Myometrial cell (primary cell): ENCODE results near the gene CCT4. TPM values are rescaled to one million over a fixed set of nuclear protein-coding genes. Genes with fewer than 3 reads are reported as not detected.

Experiments
- total RNA-seq: library from RNA; depleted of rRNA; stranded (reverse); fragments of >200 nt; gene quantifications from 2 replicates; pipeline ENCODE4 v1.2.3, GENCODE V29; 2015

The CCT4 gene
- total RNA-seq, result 209 and 226 TPM in 2 replicates

GRCh38 chr2:61888267-61889055 is at the start of gene CCT4:
CCT4 (minus strand) TSS chr2:61888656; CDS start chr2:61888507, 149 bp downstream.

GRCh38 chr2:61905372-61906185 is 17.1 kb upstream of the CCT4 start, which contains the start of gene COMMD1:
COMMD1 (plus strand) TSS chr2:61905674; CDS start chr2:61905679, 5 bp downstream.

DNA sequence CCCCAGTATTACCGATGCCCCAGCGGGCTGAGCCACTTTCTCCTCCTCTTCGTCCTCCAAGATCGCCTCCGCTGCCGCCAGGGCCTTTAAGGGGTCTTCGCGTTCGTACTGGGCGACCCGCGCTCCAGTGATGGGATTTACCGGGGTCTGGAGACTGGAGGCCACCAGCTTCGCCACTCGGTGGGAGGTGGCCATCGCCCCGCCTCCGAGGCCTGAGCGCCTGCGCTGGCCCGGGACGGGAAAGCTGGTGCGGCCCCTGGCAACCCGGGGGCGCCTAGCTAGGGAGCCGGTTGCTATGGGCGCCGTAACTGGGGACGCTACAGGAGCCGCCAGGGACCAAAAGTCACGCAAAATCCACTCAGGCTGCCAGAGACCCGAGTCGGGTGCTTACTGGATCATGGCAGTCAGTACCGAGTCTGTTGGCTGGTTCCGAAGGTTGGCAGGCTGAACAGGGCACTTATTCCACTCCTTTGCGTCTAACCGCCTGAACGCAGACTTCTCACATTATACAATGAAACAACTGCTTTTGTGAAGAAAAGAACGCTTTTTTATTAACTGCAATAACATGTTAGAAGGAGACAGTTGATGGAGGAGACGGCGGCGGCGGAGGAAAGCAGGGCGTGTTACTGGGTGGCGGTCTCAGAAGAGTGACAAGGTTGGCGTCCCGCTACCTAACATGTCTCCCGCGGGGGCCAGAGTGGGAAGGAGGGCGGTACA is 34.5 kb downstream of the CCT4 start, which contains the start of gene FAM161A:
TSS of gene FAM161A (minus strand) at position 214 of the 717 bp plus-strand sequence. CDS start at position 195, 19 bp downstream.

Other genes with a start within 250 kb of the CCT4 start
- gene FAM161A, start 34.6 kb downstream of the CCT4 start, total RNA-seq, result 1.2 and 1.6 TPM in 2 replicates
- gene COMMD1, start 17.0 kb upstream of the CCT4 start, total RNA-seq, result 61.7 and 83.0 TPM in 2 replicates